ENCODE results near the gene MYO10. TPM values are rescaled to one million over a fixed set of nuclear protein-coding genes. Genes with fewer than 3 reads are reported as not detected.

Gene MYO10
- total RNA-seq, 4 donors from 2014 or later: 51.6 to 190 (median 72.9) TPM

GRCh38 chr5:16827755-16828154, 108.3 kb downstream of the MYO10 start:
- Histone ChIP-seq H3K27ac (no peak overlapping the region), H3K9me3 (no peaks in the 10 kb centered on the region), H3K4me1 (no peaks in the 10 kb centered on the region), H3K27me3 (no peaks in the 10 kb centered on the region), H3K4me3 (no peak overlapping the region), H3K36me3 (no peaks in the 10 kb centered on the region)
- in situ Hi-C loops (cut with MboI; ENCODE audit: low pct_ligation_motif_present in 1 of 4, low pct_unique_long_range_greater_than_20kb in 1 of 4, low sequenced_read_pairs in 3 of 4) (no loop called here), intact Hi-C loops (cut with DNase I; ENCODE audit: low total_unique reads) (no loop called here)
- no peak for TF ChIP-seq CTCF (IDR thresholded peaks at IDR 0.05)
- no peak for TF ChIP-seq POLR2A (IDR thresholded peaks at IDR 0.05)
- no peak for TF ChIP-seq POLR2AphosphoS5 (IDR thresholded peaks at IDR 0.05)
- no peak for TF ChIP-seq EP300 (IDR thresholded peaks at IDR 0.05; ENCODE audit: low read depth)
- 88 to 91% methylated on average over 1 to 8 of the region's 8 CpGs for WGBS, 2 donors (ENCODE audit: low coverage in 1 of 2)
- DNase-seq: no peak

- Histone ChIP-seq H3K27me3 (no peaks in the 10 kb centered on the region), H3K4me1 (no peaks in the 10 kb centered on the region), H3K27ac (no peak overlapping the region), H3K36me3 (no peaks in the 10 kb centered on the region), H3K4me3 (no peak overlapping the region), H3K9me3 (no peaks in the 10 kb centered on the region)
- in situ Hi-C loops (cut with MboI; ENCODE audit: low pct_ligation_motif_present in 1 of 4, low pct_unique_long_range_greater_than_20kb in 1 of 4, low sequenced_read_pairs in 3 of 4) (no loop called here), intact Hi-C loops (cut with DNase I; ENCODE audit: low total_unique reads) (no loop called here)
- no peak for DNase-seq
- no peak for TF ChIP-seq POLR2AphosphoS5 (IDR thresholded peaks at IDR 0.05)
- TF ChIP-seq POLR2A (IDR thresholded peaks at IDR 0.05): no peak
- no peak for TF ChIP-seq CTCF (IDR thresholded peaks at IDR 0.05)
- no peak for TF ChIP-seq EP300 (IDR thresholded peaks at IDR 0.05; ENCODE audit: low read depth)
- WGBS, 2 donors (ENCODE audit: low coverage in 1 of 2): 71 to 74% methylated on average over 15 of the region's 15 CpGs
Measured at GRCh38 chr5:16826379-16827125, 109.5 kb downstream of the MYO10 start.

- H3K4me3 ChIP-seq: no peak overlapping the region
- in situ Hi-C loops (cut with MboI; ENCODE audit: low pct_ligation_motif_present in 1 of 4, low pct_unique_long_range_greater_than_20kb in 1 of 4, low sequenced_read_pairs in 3 of 4): no loop called here
- H3K4me1 ChIP-seq: peaks cover 0 to 4% (median 0%) of the 10 kb centered on the region in 4 donors
- no peak overlapping the region for H3K27ac ChIP-seq
- H3K9me3 ChIP-seq: no peaks in the 10 kb centered on the region
- 73 to 76% methylated on average over 3 to 4 of the region's 4 CpGs for WGBS, 2 donors (ENCODE audit: low coverage in 1 of 2)
- intact Hi-C loops (cut with DNase I; ENCODE audit: low total_unique reads): no loop called here
- DNase-seq: no peak
- TF ChIP-seq EP300 (IDR thresholded peaks at IDR 0.05; ENCODE audit: low read depth) (no peak), CTCF (IDR thresholded peaks at IDR 0.05) (no peak), POLR2A (IDR thresholded peaks at IDR 0.05) (no peak), POLR2AphosphoS5 (IDR thresholded peaks at IDR 0.05) (no peak)
- H3K27me3 ChIP-seq: no peaks in the 10 kb centered on the region
- H3K36me3 ChIP-seq: no peaks in the 10 kb centered on the region
Measured at GRCh38 chr5:16819522-16820167, 116.4 kb downstream of the MYO10 start.

GRCh38 chr5:16815432-16815831, 120.7 kb downstream of the MYO10 start:
- H3K36me3 ChIP-seq: no peaks in the 10 kb centered on the region
- H3K9me3 ChIP-seq: no peaks in the 10 kb centered on the region
- no peak overlapping the region for H3K4me3 ChIP-seq
- 61 to 86% methylated on average over 3 of the region's 3 CpGs for WGBS, 2 donors (ENCODE audit: low coverage in 1 of 2)
- no peaks in the 10 kb centered on the region for H3K27me3 ChIP-seq
- in situ Hi-C loops (cut with MboI; ENCODE audit: low pct_ligation_motif_present in 1 of 4, low pct_unique_long_range_greater_than_20kb in 1 of 4, low sequenced_read_pairs in 3 of 4) (no loop called here), intact Hi-C loops (cut with DNase I; ENCODE audit: low total_unique reads) (no loop called here)
- DNase-seq: no peak
- no peak for TF ChIP-seq CTCF (IDR thresholded peaks at IDR 0.05)
- H3K4me1 ChIP-seq: peaks cover 0 to 19% (median 4%) of the 10 kb centered on the region in 4 donors
- H3K27ac ChIP-seq: no peak overlapping the region
